ENCODE measurements around the gene TRABD2B. TPM values are rescaled to one million over a fixed set of nuclear protein-coding genes. Genes with fewer than 3 reads are reported as not detected.

TRABD2B gene
- total and polyA plus RNA-seq, 8 donors, result 0.99 to 5.2 (median 3.3) TPM

DNA sequence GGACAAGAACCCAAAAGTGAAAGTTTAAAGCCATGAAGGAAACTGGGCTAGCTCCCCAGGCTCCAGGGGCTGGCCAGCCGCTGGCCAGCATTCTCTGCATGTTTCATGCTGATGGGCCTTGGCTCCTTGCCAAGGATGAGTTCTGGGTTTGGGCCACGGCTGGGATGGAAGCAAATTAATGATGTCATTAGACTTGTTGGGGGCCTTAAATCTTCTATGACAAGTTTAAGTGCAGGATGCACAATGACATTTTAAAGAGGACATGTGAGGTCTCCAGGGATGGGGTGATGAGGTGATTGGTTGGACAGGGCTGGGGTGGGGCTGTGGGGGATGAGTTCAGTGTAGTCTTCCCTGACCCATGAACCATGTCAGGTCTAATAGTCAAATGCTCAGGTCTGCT is 199.6 kb downstream of the TRABD2B start:
- no peak for DNase-seq
- TF ChIP-seq, protein P1, sequence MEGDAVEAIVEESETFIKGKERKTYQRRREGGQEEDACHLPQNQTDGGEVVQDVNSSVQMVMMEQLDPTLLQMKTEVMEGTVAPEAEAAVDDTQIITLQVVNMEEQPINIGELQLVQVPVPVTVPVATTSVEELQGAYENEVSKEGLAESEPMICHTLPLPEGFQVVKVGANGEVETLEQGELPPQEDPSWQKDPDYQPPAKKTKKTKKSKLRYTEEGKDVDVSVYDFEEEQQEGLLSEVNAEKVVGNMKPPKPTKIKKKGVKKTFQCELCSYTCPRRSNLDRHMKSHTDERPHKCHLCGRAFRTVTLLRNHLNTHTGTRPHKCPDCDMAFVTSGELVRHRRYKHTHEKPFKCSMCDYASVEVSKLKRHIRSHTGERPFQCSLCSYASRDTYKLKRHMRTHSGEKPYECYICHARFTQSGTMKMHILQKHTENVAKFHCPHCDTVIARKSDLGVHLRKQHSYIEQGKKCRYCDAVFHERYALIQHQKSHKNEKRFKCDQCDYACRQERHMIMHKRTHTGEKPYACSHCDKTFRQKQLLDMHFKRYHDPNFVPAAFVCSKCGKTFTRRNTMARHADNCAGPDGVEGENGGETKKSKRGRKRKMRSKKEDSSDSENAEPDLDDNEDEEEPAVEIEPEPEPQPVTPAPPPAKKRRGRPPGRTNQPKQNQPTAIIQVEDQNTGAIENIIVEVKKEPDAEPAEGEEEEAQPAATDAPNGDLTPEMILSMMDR (IDR thresholded peaks at IDR 0.05), result no peak
- Histone ChIP-seq H3K27ac (no peak overlapping the region), H3K36me3 (no peaks in the 10 kb centered on the region), H3K9me3 (no peaks in the 10 kb centered on the region), H3K27me3 (no peaks in the 10 kb centered on the region), H3K4me3 (no peak overlapping the region), H3K4me1 (no peaks in the 10 kb centered on the region)
- ATAC-seq, result no peak
- intact Hi-C loops (cut with DNase I), result no loop called here

DNA sequence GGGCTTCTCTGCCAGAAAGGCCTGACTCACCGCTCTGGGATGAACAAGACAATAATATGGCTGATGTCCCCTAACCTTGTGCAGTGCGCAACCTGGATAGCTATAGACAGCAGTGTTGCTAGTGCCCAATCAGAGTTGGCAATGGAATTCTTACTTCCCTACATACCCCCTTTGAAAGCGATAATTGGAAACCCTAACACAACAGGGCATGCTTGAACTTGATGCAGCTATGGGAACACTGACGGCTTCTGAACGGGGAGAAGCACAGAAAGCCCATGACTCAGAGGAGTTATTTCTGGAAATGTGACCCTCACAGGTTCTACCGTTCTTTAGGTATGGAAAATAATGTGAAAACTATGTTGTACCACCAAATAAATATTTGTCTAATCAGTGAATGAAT is 200.6 kb downstream of the TRABD2B start:
- DNase-seq, result no peak
- Histone ChIP-seq H3K4me3 (no peak overlapping the region), H3K9me3 (no peaks in the 10 kb centered on the region), H3K27me3 (no peaks in the 10 kb centered on the region), H3K4me1 (no peaks in the 10 kb centered on the region), H3K36me3 (no peaks in the 10 kb centered on the region), H3K27ac (no peak overlapping the region)
- intact Hi-C loops (cut with DNase I), result no loop called here
- TF ChIP-seq, protein P1 (IDR thresholded peaks at IDR 0.05), result no peak
- ATAC-seq, result no peak

- Histone ChIP-seq H3K27me3 (no peaks in the 10 kb centered on the region), H3K4me3 (no peak overlapping the region), H3K9me3 (no peaks in the 10 kb centered on the region), H3K27ac (no peak overlapping the region), H3K4me1 (no peaks in the 10 kb centered on the region), H3K36me3 (no peaks in the 10 kb centered on the region)
- intact Hi-C loops (cut with DNase I), result no loop called here
- DNase-seq (no peak), ATAC-seq (no peak)
- TF ChIP-seq, protein P1 (IDR thresholded peaks at IDR 0.05), result no peak
Observed at GRCh38 chr1:47795102-47795501, 202.1 kb downstream of the TRABD2B start.

DNA sequence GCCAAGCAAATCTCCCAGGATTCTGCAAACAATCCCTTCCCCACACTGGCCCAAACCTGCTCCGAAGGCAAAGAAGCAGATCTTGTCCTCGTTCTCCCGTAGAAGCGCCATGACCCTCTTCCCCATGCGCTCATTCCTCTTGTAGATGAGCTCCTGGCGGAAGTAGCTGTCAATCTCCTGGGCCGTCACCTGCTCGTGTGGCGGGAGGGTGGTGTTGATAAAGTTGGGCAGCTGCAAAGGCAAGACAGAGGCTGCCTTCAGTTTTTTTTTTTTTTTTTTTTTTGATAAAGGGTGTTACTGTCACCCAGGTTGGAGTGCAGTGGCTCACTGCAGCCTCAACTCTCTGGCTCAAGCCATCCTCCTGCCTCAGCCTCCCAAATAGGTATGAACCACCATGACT is 202.7 kb downstream of the TRABD2B start:
- no peak overlapping the region for H3K27ac ChIP-seq
- no peaks in the 10 kb centered on the region for H3K4me1 ChIP-seq
- DNase-seq, result no peak
- intact Hi-C loops (cut with DNase I), result no loop called here
- no peaks in the 10 kb centered on the region for H3K9me3 ChIP-seq
- no peak overlapping the region for H3K4me3 ChIP-seq
- no peaks in the 10 kb centered on the region for H3K27me3 ChIP-seq
- no peaks in the 10 kb centered on the region for H3K36me3 ChIP-seq
- ATAC-seq, result no peak
- TF ChIP-seq, protein P1 (IDR thresholded peaks at IDR 0.05), result no peak

DNA sequence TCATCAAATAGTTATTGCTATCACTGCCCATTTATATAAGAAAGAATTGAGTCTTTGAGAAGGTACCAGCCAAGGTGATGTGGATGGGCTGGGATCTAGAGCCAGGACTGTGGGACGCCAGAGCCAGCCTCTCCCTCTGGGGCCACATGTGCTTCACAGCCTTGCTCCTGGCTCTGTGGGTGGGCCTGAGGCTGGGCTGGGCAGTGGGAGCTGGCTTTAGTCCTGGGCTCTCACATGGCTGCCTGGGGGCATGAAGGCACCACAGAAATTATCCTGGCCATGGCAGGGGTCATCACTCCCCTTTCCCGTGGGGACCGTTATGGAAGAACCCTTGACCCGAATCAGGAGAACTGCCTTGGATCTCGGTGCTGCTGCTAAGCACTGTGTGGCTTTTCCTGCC is 203.1 kb downstream of the TRABD2B start:
- Histone ChIP-seq H3K27ac (no peak overlapping the region), H3K4me1 (no peaks in the 10 kb centered on the region), H3K36me3 (no peaks in the 10 kb centered on the region), H3K4me3 (no peak overlapping the region), H3K9me3 (no peaks in the 10 kb centered on the region), H3K27me3 (no peaks in the 10 kb centered on the region)
- intact Hi-C loops (cut with DNase I), result no loop called here
- DNase-seq (no peak), ATAC-seq (no peak)
- TF ChIP-seq, protein P1 (IDR thresholded peaks at IDR 0.05), result no peak
